ENCODE results near the gene ACTL7B. TPM values are rescaled to one million over a fixed set of nuclear protein-coding genes. Genes with fewer than 3 reads are reported as not detected.
"Not testable (repeated sequence)": the region's sequence is repeated elsewhere in the genome, so short reads cannot be mapped to it uniquely, and the experiment has no call there.

ACTL7B gene
- total and polyA plus RNA-seq, 2 donors = 0.02 TPM; not detected in 1

DNA sequence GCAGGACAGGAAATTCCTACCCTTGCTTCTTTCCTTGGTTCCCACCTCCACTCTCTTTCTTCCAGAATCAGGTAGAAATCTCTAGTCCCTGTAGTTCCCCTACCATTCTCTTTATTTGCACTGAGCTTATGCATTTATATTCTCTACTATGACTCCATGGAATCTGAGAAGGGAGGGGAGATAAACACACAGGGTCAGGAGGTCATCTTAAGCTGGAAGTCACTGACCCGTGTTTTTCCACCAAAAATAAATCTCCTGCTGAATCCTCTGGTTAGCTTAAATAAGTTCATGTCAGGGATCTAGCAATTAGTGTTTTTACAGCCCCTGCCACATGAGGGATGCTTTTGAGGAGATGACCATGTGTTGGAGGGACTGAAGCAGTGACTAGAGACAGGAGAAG lies 3.7 kb downstream of the ACTL7B start:
- Histone ChIP-seq H3K9me3 (ENCODE audit: control insufficient read depth in 2 of 2, insufficient read depth in 1 of 2, low read length in 1 of 2) (no peaks in the 10 kb centered on the region), H3K27ac (ENCODE audit: low read depth in 1 of 2, low read length in 1 of 2) (no peak overlapping the region), H3K4me3 (ENCODE audit: low read length in 2 of 2) (no peak overlapping the region), H3K36me3 (ENCODE audit: control insufficient read depth in 2 of 2, insufficient read depth in 2 of 2, low read length in 1 of 2) (no peaks in the 10 kb centered on the region), H3K27me3 (ENCODE audit: control insufficient read depth in 2 of 2, insufficient read depth in 1 of 2, low read length in 1 of 2) (no peaks in the 10 kb centered on the region), H3K4me1 (ENCODE audit: control insufficient read depth in 2 of 2, insufficient read depth in 2 of 2, low read length in 2 of 2) (no peaks in the 10 kb centered on the region)
- no peak for DNase-seq (ENCODE audit: low read depth in 6 of 9, low spot score in 9 of 9)
- WGBS = 65% methylated on average over 1 of the region's 1 CpG

DNA sequence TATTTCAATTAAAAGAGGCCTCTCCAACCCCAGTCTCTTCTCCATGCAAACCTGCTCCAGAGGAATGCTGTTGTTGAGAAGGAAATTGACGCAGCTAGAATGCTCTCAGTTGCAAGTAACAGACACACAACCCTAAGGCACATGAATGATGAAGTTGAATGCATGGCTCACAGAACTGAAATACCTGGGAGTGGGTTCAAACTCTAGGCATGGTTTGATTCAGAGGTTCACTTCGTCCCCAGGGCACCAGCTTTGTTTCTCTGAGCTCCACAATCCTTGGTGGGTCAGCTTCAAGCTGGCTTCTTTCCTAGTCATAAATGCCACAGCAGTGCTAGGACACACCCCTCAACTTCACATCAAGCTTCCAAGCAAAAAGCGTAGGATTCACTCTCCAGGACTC lies 4.6 kb downstream of the ACTL7B start:
- no peaks in the 10 kb centered on the region for H3K4me1 ChIP-seq (ENCODE audit: control insufficient read depth in 2 of 2, insufficient read depth in 2 of 2, low read length in 2 of 2)
- no peak for DNase-seq (ENCODE audit: low read depth in 6 of 9, low spot score in 9 of 9)
- H3K36me3 ChIP-seq (ENCODE audit: control insufficient read depth in 2 of 2, insufficient read depth in 2 of 2, low read length in 1 of 2) = no peaks in the 10 kb centered on the region
- H3K27ac ChIP-seq (ENCODE audit: low read depth in 1 of 2, low read length in 1 of 2) = no peak overlapping the region
- no peaks in the 10 kb centered on the region for H3K27me3 ChIP-seq (ENCODE audit: control insufficient read depth in 2 of 2, insufficient read depth in 1 of 2, low read length in 1 of 2)
- no peaks in the 10 kb centered on the region for H3K9me3 ChIP-seq (ENCODE audit: control insufficient read depth in 2 of 2, insufficient read depth in 1 of 2, low read length in 1 of 2)
- no peak overlapping the region for H3K4me3 ChIP-seq (ENCODE audit: low read length in 2 of 2)
- WGBS = 94% methylated on average over 3 of the region's 3 CpGs

DNA sequence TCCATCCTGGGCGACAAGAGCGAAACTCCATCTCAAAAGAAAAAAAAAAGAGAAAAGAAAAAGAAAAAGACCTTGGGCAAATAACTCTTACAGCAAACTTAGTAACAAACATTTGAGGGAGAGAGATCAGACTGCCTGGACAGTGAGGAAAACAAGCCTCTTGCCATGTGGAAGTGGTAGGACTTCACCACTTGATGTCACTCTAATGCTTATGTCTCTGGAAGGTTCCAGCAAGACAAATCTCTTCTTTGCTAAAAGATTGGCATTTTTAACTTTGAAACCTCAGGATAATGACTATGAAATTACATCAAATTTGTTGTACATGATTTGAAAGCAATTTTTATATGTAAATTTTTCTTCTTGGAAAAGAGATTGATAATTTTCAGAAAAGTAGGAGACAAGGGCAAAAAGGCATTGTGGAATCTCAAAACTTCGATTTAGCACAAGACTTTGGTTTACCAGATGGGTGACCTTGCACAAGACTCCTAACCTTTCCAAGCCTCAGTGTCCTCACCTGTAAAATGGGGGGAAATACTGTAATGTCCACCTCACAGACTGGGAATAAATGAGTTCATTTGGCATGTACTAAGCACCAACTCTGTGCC lies 5.4 kb downstream of the ACTL7B start:
- Histone ChIP-seq H3K27ac (ENCODE audit: low read depth in 1 of 2, low read length in 1 of 2) (no peak overlapping the region), H3K27me3 (ENCODE audit: control insufficient read depth in 2 of 2, insufficient read depth in 1 of 2, low read length in 1 of 2) (no peaks in the 10 kb centered on the region), H3K36me3 (ENCODE audit: control insufficient read depth in 2 of 2, insufficient read depth in 2 of 2, low read length in 1 of 2) (no peaks in the 10 kb centered on the region), H3K9me3 (ENCODE audit: control insufficient read depth in 2 of 2, insufficient read depth in 1 of 2, low read length in 1 of 2) (no peaks in the 10 kb centered on the region), H3K4me3 (ENCODE audit: low read length in 2 of 2) (no peak overlapping the region), H3K4me1 (ENCODE audit: control insufficient read depth in 2 of 2, insufficient read depth in 2 of 2, low read length in 2 of 2) (no peaks in the 10 kb centered on the region)
- peak in 1 of 9 donors; percentile 9 for DNase-seq (ENCODE audit: low read depth in 6 of 9, low spot score in 9 of 9)
- WGBS = 96% methylated on average over 3 of the region's 3 CpGs

DNA sequence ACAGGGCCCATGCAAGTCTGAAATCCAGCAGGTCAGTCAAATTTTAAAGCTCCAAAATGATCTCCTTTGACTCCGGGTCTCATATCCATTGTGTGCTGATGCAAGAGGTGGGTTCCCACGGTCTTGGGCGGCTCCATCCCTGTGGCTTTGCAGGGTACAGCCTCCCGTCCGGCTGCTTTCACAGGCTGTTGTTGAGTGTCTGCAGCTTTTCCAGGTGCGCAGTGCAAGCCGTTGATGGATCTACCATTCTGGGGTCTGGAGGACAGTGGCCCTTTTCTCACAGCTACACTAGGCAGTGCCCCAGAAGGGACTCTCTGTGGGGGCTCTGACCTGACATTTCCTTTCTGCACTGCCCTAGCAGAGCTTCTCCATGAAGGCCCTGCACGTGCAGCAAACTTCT lies 7.5 kb downstream of the ACTL7B start:
- not testable (repeated sequence) for DNase-seq (ENCODE audit: low read depth in 6 of 9, low spot score in 9 of 9); H3K27me3 ChIP-seq (ENCODE audit: control insufficient read depth in 2 of 2, insufficient read depth in 1 of 2, low read length in 1 of 2); H3K4me1 ChIP-seq (ENCODE audit: control insufficient read depth in 2 of 2, insufficient read depth in 2 of 2, low read length in 2 of 2); H3K9me3 ChIP-seq (ENCODE audit: control insufficient read depth in 2 of 2, insufficient read depth in 1 of 2, low read length in 1 of 2); H3K27ac ChIP-seq (ENCODE audit: low read depth in 1 of 2, low read length in 1 of 2); H3K4me3 ChIP-seq (ENCODE audit: low read length in 2 of 2); H3K36me3 ChIP-seq (ENCODE audit: control insufficient read depth in 2 of 2, insufficient read depth in 2 of 2, low read length in 1 of 2)
- 99% methylated on average over 8 of the region's 8 CpGs for WGBS

DNA sequence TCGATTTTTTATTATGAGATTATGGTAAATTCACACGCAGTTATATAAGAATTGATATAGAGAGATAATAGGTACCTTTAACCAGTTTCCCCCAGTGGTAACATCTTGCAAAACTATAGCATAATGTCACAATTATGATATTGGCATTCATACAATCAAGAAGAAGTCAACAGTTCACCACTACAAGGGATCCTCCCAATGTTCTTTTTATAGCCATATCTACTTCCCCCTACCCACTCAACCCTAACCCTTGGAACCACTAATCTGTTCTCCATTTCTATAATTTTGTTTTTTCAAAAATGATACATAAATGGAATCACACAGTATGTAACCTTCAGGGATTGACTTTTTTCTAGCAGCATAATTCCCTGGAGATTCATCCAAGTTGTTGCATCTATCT lies 9.8 kb downstream of the ACTL7B start:
- Histone ChIP-seq H3K36me3 (ENCODE audit: control insufficient read depth in 2 of 2, insufficient read depth in 2 of 2, low read length in 1 of 2) (no peaks in the 10 kb centered on the region), H3K27me3 (ENCODE audit: control insufficient read depth in 2 of 2, insufficient read depth in 1 of 2, low read length in 1 of 2) (no peaks in the 10 kb centered on the region), H3K4me1 (ENCODE audit: control insufficient read depth in 2 of 2, insufficient read depth in 2 of 2, low read length in 2 of 2) (peaks cover 0 to 4% of the 10 kb centered on the region in 2 donors), H3K4me3 (ENCODE audit: low read length in 2 of 2) (no peak overlapping the region), H3K9me3 (ENCODE audit: control insufficient read depth in 2 of 2, insufficient read depth in 1 of 2, low read length in 1 of 2) (no peaks in the 10 kb centered on the region), H3K27ac (ENCODE audit: low read depth in 1 of 2, low read length in 1 of 2) (no peak overlapping the region)
- WGBS = 97% methylated on average over 2 of the region's 2 CpGs
- no peak for DNase-seq (ENCODE audit: low read depth in 6 of 9, low spot score in 9 of 9)

DNA sequence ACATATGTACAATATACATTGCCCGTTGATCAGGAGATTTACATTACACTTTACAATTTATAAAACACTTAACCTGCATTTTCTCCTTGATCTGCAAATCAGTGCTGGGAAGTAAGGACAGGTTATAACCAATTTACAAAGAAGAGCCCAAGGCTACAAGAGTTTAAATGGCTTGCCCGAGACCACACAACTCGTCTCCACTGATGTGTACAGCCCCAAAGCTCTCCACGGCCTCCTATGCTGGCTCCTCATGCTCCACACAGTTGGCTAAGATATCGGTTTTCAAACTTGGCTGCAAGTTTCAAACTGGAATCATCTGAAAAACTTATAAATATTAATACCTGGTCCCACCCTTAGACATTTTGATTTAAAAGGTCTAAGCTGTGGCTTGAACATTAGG lies 10.3 kb downstream of the ACTL7B start:
- WGBS = 93% methylated on average over 5 of the region's 5 CpGs
- H3K4me1 ChIP-seq (ENCODE audit: control insufficient read depth in 2 of 2, insufficient read depth in 2 of 2, low read length in 2 of 2) = peaks cover 0 to 4% of the 10 kb centered on the region in 2 donors
- DNase-seq (ENCODE audit: low read depth in 6 of 9, low spot score in 9 of 9) = no peak
- H3K4me3 ChIP-seq (ENCODE audit: low read length in 2 of 2) = no peak overlapping the region
- no peaks in the 10 kb centered on the region for H3K9me3 ChIP-seq (ENCODE audit: control insufficient read depth in 2 of 2, insufficient read depth in 1 of 2, low read length in 1 of 2)
- no peak overlapping the region for H3K27ac ChIP-seq (ENCODE audit: low read depth in 1 of 2, low read length in 1 of 2)
- H3K36me3 ChIP-seq (ENCODE audit: control insufficient read depth in 2 of 2, insufficient read depth in 2 of 2, low read length in 1 of 2) = no peaks in the 10 kb centered on the region
- no peaks in the 10 kb centered on the region for H3K27me3 ChIP-seq (ENCODE audit: control insufficient read depth in 2 of 2, insufficient read depth in 1 of 2, low read length in 1 of 2)

DNA sequence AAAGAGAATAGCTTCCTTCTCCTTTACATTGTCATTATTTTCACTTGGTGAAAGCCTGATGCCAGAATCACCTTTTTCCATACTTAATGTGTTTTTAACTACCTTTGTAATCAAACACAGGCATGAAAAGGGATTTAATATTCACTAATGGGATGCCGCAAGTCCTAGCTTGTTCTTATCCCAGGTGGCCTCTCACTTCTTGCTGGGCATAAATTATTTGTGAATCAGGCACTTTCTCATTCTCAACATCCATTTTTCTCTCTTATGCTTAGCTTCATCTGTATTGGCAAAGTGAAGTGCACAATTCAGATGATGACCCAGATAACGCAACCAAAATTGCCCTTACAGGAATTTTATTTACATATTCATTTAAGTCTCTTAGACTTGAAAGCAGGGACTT lies 10.9 kb downstream of the ACTL7B start:
- H3K4me3 ChIP-seq (ENCODE audit: low read length in 2 of 2) = no peak overlapping the region
- 91% methylated on average over 2 of the region's 2 CpGs for WGBS
- no peaks in the 10 kb centered on the region for H3K36me3 ChIP-seq (ENCODE audit: control insufficient read depth in 2 of 2, insufficient read depth in 2 of 2, low read length in 1 of 2)
- peaks cover 0 to 4% of the 10 kb centered on the region in 2 donors for H3K4me1 ChIP-seq (ENCODE audit: control insufficient read depth in 2 of 2, insufficient read depth in 2 of 2, low read length in 2 of 2)
- no peaks in the 10 kb centered on the region for H3K27me3 ChIP-seq (ENCODE audit: control insufficient read depth in 2 of 2, insufficient read depth in 1 of 2, low read length in 1 of 2)
- no peak overlapping the region for H3K27ac ChIP-seq (ENCODE audit: low read depth in 1 of 2, low read length in 1 of 2)
- H3K9me3 ChIP-seq (ENCODE audit: control insufficient read depth in 2 of 2, insufficient read depth in 1 of 2, low read length in 1 of 2) = no peaks in the 10 kb centered on the region
- DNase-seq (ENCODE audit: low read depth in 6 of 9, low spot score in 9 of 9) = no peak

DNA sequence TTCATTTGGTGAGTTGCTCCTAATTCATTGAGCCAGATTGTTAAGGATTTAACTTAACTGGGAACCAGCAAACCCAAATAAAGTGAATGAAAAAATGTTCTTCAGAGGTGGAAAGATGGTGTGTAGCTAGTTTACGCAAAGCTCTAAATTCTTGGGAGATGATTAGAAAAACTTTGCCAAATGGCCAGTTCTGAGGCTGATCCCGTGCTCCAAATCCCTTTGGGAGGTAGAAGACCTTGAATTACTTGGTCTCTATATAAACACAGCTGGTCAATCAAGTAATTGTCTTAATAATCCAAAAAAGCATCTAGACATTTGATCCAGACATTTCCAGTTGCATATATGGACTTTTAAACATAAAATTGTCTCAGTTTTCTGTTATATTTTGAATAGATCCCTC lies 11.4 kb downstream of the ACTL7B start:
- Histone ChIP-seq H3K27ac (ENCODE audit: low read depth in 1 of 2, low read length in 1 of 2) (no peak overlapping the region), H3K4me1 (ENCODE audit: control insufficient read depth in 2 of 2, insufficient read depth in 2 of 2, low read length in 2 of 2) (peaks cover 0 to 4% of the 10 kb centered on the region in 2 donors), H3K36me3 (ENCODE audit: control insufficient read depth in 2 of 2, insufficient read depth in 2 of 2, low read length in 1 of 2) (no peaks in the 10 kb centered on the region), H3K27me3 (ENCODE audit: control insufficient read depth in 2 of 2, insufficient read depth in 1 of 2, low read length in 1 of 2) (no peaks in the 10 kb centered on the region), H3K9me3 (ENCODE audit: control insufficient read depth in 2 of 2, insufficient read depth in 1 of 2, low read length in 1 of 2) (no peaks in the 10 kb centered on the region), H3K4me3 (ENCODE audit: low read length in 2 of 2) (no peak overlapping the region)
- DNase-seq (ENCODE audit: low read depth in 6 of 9, low spot score in 9 of 9) = no peak
- WGBS = 74% methylated on average over 2 of the region's 2 CpGs

DNA sequence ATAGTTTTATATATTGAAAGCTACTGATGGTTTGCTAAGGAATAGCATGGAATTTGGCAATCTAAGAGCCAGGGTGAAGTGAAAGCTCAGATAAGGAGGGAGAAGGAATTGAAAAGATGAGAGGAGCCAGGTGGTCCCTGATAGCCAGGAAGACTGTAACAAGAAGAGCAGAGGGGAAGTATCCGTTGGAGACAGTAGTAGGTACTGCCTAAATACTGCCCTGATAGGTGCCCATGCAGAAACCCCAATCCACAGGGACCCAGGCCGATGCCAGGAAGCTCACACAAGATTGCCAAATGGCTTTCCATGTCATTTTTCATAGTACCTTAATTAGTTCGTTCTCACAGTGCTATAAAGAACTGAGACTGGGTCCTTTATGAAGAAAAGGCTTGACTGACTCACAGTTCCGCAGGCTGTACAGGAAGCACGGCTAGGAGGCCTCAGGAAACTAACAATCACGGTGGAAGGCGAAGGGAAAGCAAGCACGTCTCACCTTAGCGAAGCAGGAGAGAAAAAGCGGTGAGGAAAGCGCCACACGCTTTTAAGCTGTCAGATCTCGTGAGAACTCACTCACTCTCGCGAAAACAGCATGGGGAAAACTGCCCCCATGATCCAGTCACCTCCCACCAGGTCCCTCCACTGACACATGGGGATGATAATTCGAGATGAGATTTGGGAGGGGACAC lies 13.0 kb downstream of the ACTL7B start:
- H3K9me3 ChIP-seq (ENCODE audit: control insufficient read depth in 2 of 2, insufficient read depth in 1 of 2, low read length in 1 of 2) = no peaks in the 10 kb centered on the region
- WGBS = 29% methylated on average over 16 of the region's 16 CpGs
- peaks cover 0 to 4% of the 10 kb centered on the region in 2 donors for H3K4me1 ChIP-seq (ENCODE audit: control insufficient read depth in 2 of 2, insufficient read depth in 2 of 2, low read length in 2 of 2)
- H3K4me3 ChIP-seq (ENCODE audit: low read length in 2 of 2) = no peak overlapping the region
- H3K36me3 ChIP-seq (ENCODE audit: control insufficient read depth in 2 of 2, insufficient read depth in 2 of 2, low read length in 1 of 2) = no peaks in the 10 kb centered on the region
- DNase-seq (ENCODE audit: low read depth in 6 of 9, low spot score in 9 of 9) = peak in 5 of 9 donors; percentile 4 to 47 (median 13)
- H3K27me3 ChIP-seq (ENCODE audit: control insufficient read depth in 2 of 2, insufficient read depth in 1 of 2, low read length in 1 of 2) = no peaks in the 10 kb centered on the region
- H3K27ac ChIP-seq (ENCODE audit: low read depth in 1 of 2, low read length in 1 of 2) = no peak overlapping the region

All from thymus (tissue), 11 donors.